HG02885 (cell line): ENCODE data around the gene ARL2.
"Not testable (repeated sequence)": the region's sequence is repeated elsewhere in the genome, so short reads cannot be mapped to it uniquely, and the experiment has no call there.

Experiments
- ATAC-seq: cut with Tn5 transposase; IDR thresholded peaks from one replicate; pipeline ENCODE4 v1.9.1; 2021; ENCODE audit warnings: mild to moderate bottlenecking; ENCODE audit not compliant: unreplicated experiment, poor library complexity

Gene ARL2

DNA sequence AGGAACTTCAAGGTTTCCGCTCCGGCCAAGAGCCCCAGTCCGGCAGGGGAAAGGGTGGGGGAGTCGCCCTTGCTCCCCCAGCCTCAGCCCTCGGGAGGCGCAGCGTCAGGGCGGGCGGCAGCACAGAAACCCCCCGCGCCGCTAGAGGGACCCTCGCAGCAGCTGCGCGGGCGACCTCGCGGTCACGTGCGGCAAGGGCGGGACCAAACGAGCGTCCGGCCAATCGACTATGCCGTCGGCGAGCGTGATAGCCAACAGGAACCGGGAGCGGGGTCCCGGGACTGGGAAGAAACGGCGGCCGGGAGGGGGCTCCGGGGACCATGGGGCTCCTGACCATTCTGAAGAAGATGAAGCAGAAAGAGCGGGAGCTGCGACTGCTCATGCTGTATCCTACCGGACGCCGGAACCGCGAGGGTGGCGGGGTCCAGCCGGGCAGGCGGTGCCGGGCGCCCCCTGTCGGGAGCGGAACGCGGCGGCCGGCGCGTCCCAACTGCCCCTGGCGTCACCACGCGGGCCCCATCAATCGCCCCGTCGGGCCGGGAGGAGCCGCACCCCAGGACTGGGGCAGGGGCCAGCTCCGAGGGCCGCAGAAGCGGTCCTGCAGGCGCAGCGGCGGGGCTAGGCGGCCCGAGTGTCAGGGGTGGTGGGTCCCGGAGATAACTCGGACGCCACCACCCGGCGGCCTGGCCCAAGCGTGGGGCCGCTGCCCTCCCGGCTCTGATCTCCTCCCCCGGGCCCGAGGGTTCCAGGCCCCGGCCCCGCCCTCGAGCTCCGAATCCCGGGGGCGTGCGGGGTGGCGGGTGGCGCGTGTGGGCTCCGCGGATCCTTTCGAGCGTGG is at the start of gene ARL2:
Gene ARL2, plus strand, starts transcription at position 273 of the 838 bp plus-strand sequence. Its CDS starts 48 bp downstream, at position 321.
- ATAC-seq, result peak; percentile 82

DNA sequence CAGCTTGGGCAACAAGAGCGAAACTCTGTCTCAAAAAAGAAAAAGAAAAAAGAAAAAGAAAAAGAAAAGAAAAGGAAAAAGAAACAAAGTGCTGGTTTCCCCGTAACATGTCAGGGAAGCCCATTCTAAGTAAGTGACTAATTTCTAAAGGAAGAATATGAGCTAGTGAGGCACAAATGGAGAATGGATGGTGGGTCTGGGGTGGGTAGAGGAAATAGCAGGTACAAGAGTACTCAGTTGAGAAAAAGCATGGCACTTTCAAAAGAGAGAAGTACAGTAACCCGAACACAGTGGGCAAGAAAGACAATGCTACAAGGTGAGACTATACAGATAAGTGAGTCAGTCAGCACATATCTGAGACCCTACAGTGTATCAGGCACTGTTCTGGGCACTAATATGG is 46.6 kb upstream of the ARL2 start:
- no peak for ATAC-seq

DNA sequence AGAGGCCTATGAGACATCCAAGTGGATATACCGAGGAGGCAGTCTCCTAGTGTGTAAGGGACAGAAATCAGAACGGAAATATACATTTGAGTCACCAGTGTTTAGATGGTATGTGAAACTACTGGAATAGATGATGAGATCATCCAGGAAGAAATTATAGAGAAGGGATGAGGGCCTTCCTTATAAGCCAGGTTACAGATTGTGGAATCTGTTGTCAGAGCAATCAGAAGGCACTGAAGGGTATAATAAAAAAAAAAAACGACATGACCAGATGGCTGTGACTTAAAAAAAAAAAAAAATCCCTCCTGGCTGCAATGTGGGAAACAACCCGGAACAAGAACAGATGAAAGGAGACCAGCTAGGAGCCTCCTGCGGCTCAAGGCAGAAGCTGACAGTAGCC is 44.8 kb upstream of the ARL2 start:
- no peak for ATAC-seq

DNA sequence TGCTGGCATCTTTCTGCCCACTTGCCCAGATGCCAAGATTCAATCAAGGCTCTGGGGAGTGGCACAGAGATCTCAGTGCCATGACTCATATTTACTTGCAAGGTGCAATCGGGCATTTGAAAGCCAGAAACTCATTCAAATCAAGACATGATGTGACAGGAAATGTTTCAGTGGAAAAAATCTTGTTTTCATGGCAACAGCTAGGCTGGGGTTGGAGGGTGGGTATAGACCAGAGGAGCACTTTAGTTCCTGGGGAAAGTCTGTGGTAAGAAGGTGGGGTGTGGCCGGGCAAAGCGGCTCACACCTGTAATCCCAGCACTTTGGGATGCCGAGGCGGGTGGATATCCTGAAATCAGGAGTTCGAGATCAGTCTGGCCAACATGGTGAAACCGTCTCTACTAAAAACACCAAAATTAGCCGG is 43.2 kb upstream of the ARL2 start:
- no peak for ATAC-seq

DNA sequence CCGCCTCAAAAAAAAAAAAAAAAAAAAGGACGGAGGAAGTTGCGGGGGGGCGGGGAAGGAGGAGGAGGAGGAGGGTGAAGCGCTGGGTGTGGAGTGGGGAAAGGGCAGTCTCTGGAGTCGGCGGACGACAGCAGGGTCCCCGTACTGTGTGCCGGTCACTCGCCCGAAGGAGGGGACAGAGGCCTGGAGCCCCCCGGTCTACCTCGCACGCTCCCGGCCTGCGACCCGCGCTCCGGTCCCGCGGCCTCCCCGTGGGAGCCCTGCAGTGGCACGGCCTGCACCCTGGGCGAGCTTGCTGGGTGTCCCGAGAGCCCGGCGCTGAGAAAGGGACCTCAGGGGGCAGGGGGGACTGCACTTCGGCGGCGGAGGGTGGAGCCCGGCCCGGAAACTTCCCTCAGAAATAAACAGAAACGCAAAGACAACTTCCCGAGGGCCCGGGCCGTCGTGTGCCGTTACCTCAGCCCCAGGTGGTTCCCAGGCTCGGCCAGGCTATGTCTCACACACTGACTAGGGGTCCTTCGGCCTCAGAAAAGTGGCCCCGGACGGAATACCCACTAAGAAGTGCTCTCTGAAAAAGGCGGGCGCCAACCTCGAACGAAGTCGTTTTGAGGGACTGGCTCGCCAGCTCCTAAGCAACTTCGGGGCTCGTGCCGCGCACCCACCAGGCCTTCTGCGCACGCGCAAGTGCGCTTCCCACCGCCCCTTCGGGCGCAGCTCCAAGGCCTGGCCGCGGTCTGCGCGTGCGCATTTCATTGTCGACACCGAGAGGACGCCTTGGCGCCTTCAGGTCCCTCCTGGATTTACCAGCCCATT is 42.3 kb upstream of the ARL2 start, which contains the start of gene MAJIN:
Gene MAJIN, minus strand, starts transcription at position 688 of the 813 bp plus-strand sequence. CDS start 12,703 bp downstream, outside the sequence.
- no peak for ATAC-seq

DNA sequence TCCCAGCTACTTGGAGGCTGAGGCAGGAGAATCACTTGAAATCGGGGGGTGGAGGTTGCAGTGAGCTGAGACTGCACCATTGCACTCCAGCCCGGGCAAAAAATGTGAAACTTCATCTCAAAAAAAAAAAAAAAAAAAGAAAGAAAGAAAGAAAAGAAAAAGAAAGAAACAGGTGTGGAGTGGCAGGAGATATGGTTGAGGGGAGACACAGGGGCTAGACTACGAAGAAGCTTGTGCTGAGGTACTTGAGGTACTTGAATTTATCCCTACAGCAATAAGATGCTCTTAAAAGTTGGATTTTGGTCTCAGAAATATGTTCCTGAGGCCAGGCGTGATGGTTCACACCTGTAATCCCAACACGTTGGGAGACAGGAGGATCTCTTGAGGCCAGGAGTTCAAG is 39.8 kb upstream of the ARL2 start:
- no peak for ATAC-seq

DNA sequence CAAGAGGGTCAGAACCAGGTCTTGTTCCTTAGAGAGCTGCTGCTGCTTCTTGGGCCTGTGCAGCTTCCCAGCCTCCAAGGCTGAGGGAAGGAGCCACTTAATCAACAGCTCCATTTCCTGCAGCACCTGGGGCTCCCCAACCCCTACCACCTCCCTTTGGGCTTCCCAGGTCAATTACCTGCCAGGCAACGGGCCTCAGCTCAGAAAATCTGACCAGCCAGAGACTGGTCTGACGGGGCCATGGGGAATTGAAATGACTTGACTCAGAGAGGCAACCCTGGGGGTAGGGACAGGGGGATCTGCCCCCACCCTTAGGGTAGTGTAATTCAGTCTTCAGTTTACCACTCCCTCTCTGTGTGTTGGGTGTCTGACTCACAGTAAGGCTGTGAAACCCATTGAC is 37.3 kb upstream of the ARL2 start:
- ATAC-seq, result no peak

DNA sequence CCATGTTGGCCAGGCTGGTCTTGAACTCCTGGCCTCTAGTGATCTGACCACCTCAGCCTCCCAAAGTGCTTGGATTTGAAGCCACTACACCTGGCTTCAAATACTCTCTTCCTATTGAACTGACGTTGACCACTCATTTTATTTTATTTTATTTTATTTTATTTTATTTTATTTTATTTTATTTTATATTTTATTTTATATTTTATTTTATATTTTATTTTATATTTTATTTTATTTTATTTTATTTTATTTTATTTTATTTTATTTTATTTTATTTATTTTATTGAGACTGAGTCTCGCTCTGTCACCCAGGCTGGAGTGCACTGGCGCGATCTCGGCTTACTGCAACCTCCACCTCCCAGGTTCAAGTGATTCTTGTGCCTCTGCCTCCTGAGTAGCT is 30.6 kb upstream of the ARL2 start:
- not testable (repeated sequence) for ATAC-seq

DNA sequence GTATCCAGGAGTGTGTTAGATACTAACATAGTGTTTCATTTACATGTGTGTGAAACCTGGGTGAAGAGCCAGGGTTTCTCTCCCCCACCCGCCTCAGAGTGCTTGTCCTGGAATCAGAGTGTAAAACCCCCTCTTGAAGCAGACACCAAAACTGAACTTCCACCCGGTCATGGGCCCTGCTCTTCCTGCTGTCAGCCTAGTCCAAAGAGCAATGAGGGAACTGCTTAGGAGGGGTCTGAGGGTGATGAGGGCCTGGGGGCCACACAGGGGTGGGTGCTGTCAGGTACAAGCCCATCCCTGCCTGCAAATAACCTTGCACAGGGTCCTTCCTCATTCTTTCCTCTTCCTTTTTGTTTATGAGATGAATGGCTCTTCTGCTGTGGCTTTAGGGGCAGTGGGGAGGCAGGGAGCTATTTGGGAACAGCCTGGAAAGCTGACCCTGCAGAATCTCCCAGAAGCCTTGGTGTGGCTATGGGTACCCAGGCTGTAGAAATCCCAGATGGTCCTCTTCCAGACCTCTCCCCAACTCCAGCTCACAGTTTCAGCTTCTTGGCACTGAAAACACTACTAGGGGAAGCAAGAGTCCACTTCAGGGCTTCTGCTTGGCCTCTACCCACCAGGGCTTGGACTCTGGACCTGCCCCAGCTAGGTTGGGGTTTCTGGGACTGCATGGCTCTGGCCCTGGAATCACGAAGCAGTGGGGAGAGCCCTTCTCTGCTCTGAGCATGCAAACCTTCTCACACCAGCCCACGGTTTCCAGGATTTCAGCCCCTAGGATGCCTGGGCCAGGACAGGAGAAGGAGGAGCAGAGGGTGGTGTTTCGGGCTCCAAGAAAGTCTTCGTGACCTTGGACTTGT is 25.7 kb upstream of the ARL2 start:
- no peak for ATAC-seq

DNA sequence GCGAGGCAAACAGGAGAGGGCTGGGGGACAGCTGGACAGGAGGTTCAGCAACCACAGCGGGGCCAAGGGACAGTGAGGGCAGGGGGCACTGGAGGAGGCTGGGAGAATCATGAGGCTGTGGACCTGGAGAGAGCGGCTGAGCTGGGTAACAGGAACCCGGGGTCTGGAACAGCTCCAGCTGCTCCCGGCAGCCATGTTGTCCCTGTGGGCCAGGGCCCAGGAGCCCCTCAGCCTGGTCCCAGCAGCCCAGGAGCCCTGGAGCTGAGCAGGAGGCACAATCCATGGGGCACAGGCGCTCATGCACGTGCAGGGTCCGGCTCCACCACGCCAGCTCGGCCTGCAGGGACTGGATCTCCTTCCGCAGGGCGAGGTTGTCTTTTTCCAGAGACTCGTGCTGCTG is 24.5 kb upstream of the ARL2 start:
- no peak for ATAC-seq

DNA sequence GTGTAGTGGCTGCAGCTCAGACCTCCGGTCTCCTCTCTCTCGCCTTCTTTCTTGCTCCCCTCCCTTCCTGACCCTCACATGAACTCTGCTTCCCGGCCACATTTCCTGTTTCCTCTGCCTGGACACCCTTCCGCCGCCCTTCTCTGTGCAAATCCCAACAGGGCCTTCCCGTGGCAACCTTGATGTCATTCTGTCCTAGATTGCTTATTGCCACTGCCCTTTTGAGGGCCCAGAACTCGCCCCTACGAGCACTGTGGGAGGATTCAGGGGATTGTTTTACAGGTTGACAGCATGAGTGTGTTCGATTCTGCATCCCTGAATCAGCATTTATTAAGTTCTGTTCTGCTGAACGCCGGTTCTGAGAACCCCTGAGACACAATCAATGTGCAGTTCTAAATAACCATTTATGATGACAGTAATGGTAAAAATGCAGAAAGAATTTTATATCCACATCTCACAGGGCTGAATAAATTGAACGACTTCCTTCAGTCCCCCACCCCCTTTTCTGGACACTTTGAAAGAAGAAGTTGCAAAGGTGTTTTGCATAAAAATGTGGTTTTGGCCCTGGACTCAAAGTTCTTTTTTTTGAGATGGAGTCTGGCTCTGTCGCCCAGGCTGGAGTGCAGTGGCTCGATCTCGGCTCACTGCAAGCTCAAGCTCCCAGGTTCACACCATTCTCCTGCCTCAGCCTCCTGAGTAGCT is 23.6 kb upstream of the ARL2 start:
- ATAC-seq, result no peak

DNA sequence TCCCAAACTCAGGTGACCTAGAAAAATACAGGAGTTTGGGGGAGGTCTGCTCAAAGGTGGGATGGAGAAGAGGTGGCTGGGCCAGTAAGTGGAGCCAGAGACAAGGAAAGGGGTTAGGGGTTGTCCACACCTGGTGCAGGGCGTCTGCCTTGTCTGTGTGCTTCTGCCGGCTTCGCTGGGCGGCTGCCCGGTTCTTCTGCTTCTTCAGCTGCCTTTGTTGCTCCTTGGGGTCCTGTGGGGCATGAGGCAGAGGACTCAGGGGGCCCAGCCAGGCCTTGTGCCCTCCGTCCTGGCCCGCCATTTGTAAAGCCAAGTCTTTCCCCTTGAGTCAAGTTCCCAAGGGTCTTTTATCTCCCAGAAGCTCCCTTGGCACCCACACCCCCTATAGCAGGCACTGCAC is 19.6 kb upstream of the ARL2 start:
- ATAC-seq, result no peak

DNA sequence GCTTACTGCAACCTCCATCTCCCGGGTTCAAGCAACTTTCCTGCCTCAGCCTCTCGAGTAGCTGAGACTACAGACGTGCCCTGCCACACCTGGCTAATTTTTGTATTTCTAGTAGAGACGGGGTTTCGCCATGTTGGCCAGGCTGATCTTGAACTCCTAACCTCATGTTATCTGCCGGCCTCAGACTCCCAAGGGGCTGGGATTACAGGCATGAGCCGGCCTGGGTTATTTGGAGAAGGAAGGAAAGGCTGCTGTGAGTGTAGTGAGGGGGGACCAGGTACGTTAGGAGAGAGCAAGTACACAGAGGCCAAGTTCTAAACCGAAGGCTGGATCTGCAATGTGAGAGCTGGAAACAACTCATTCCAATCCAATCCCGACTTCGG is 17.6 kb upstream of the ARL2 start:
- ATAC-seq, result no peak

DNA sequence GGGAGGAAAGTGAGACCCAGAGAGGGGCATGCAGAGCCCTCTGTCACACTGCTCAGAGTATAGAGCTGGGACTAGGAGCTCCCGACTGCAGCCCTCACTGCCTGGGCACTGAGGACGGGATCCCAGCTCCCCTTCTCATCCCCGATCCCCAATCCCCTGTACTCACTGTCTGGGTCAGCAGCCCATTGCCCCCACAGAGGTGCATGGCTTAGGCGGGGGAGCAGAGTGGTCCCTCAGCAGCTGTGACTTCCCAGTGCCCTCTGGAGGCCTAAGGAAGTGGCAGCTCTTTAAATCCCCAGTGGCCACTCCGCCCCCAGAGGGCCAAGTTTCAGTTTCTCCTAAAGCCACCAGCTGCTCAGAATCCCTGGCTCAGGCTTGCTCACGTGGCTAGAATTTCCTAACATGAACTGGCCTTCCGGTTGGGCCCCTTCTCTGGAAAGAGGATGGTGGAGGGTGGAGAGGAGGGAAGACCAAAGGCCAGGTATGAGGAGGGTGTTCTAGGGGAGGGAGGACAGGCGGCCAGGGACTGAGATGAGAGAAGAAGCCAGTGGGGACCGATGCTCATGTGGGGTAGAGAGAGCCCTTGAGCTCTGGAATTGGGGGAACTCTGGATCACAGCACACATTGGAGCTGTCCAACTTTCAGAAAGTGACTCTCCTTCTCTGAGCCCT is 17.1 kb upstream of the ARL2 start, which contains the start of gene BATF2:
Gene BATF2, minus strand, starts transcription at position 262 of the 671 bp plus-strand sequence. Its CDS starts 57 bp downstream, at position 205.
- ATAC-seq, result no peak

DNA sequence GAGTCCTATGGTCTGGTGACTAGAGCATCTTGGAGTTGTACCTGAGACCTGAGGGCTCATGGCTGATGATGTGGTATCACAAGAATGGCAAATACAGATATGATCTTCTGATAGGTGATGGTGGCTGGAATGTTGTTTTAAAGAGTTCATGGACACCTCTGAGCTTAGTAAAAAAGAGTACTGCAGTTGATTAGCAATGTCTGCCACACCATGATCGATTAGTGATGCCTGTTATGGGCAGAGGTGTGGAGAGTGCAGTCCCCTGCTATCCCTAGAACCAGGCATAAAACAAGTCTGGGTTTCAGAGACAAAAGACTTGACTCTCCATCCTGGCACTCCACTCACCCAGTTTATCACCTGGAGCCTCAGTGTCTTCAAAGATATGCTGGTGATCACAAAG is 15.8 kb upstream of the ARL2 start:
- ATAC-seq, result no peak

DNA sequence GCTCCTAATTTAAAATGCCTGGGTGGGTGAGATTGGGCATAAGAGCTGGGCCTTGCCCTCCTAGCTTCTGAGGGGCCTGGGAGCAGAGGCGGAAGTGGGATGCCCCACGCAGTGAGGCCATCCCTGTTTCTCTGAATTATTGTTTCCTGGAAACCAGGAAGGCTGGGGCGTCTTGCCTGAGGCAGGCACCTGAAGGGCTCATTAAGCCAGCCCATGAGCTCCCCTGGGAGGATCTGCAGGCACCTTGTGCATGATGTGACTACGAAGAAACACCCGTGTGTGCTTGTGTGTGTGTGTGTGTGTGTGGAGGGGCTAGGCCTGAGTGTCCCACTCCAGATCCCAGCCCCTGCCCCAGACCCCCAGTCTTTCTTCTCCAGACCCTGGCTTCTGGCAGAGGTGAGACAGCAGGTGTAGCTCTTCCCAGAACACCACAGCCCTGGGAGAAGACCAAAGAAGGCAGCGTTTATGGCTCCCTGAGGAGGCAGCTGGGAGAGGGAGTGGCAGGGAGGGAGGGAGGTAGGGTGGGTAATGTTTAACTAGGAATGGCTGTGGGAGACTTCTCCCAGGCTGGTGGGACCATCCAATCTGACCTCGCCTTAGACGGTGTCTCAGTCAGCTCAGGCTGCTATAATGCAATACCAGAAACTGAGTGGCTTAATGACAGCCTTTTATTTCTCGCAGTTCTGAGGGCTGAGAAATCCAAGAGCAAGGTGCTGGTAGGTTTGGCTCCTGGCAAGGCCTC is 15.1 kb upstream of the ARL2 start:
- no peak for ATAC-seq

DNA sequence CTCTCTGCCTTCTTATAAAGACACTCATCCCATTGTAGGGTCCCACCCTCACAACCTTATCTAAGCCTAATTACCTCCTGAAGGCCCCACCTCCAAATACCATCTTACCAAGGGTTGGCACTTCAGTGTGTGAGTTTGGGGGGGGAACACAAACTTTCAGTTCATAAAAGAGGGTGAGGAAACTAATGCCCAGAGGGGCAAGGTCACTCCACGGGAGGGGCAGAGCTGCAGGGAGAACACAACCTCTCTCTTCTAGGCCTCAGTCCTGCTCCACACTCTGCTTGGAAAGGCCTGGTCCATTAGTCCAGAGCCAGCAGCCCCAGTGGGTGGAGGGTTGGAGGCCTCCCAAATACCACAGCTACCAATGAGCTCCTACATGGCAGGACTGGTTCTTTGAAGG is 14.5 kb upstream of the ARL2 start:
- no peak for ATAC-seq

DNA sequence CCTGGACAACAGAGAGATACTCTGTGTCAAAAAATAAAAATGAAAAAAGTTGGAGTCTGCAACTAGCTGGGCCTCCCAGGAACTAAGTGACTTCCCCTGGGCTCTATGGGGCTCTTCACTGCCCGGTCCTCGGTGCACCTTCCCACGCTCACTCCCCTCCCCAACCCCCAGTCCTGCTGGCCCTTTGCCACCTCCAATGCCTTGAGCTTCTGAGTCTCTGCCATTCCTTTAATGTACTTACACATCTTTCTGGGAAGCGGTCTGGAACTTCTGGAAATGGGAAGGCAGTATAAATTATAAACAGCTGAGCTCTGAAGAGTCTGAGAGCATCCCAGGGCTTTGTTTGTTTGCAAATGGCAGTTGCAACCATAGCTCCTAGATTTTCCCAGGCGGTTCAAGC is 11.3 kb upstream of the ARL2 start:
- ATAC-seq, result no peak

DNA sequence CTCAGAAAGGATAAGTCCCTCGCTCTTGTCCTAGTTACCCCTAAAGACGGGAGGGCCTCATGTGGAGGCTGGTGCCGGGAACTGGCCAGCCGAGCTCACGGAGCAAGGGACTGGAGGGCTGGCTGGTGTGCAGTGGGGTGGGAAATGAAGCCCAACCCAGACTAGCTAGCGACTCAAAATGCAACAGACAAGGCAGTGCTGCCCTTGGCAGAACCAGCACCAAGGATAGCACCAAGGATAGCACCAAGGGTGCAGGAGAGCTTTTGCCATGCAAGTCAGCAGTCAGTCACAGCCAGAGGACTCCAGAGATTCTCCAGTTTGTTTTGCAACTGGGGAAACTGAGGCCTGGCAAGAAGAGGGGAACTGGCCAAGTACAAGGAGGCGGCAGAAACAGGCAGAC is 10.7 kb upstream of the ARL2 start:
- no peak for ATAC-seq
